Stimulated activated effector memory CD8-positive, alpha-beta T cell treated with anti-CD3 and anti-CD28 coated beads, Interleukin-12 subunit alpha, Interleukin-12 subunit beta, amount 100 ng/mL, for 72 hours (primary cell): ENCODE measurements around the gene REEP3.
A peak's percentile ranks its signal among the peaks of the same experiment; 100 is the strongest.
"Not testable (repeated sequence)": the region's sequence is repeated elsewhere in the genome, so short reads cannot be mapped to it uniquely, and the experiment has no call there.

Experiments
- ATAC-seq: fragments of 150-1000 bp; cut with Tn5 transposase; 2 replicates; pipeline ENCODE4 v1.10.0; 2021
- DNase-seq, 2 donors: peaks; one replicate each; pipeline ENCODE4 v3.0.0; 2021 to 2022; ENCODE audit warnings: low spot score in 2 of 2
- H3K27ac Mint-ChIP-seq: one replicate; pipeline ENCODE4 v1.8.0; 2022; ENCODE audit warnings: mild to moderate bottlenecking, mixed read lengths
- H3K36me3 Mint-ChIP-seq: one replicate; pipeline ENCODE4 v1.8.0; 2022; ENCODE audit warnings: mild to moderate bottlenecking, mixed read lengths
- H3K4me1 Mint-ChIP-seq: one replicate; pipeline ENCODE4 v1.8.0; 2022; ENCODE audit warnings: mixed read lengths
- H3K4me3 Mint-ChIP-seq: one replicate; pipeline ENCODE4 v1.8.0; 2022; ENCODE audit warnings: mild to moderate bottlenecking, mixed read lengths
- H3K9me3 Mint-ChIP-seq: one replicate; pipeline ENCODE4 v1.8.0; 2022; ENCODE audit warnings: mixed read lengths

Gene REEP3

DNA sequence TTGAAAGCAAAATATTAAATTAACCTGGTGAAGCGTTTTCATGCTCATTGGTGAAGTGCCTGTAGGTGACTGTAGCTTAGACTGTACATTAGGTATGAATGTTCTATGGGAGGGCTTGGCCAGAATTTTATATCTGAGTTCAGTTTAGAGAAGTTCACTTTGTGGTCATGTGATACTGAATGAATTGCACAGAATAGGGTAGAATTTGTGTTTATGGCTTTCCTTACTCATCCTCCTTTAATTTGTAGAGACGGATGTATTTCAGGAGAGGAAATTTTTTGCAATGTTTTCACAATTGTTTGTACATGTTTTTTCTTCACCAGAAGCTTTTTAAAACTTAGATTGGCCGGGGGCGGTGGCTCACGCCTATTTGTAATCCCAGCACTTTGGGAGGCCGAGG, 32.3 kb downstream of the REEP3 start:
- Mint-ChIP-seq H3K4me3 (no peak overlapping the region), H3K4me1 (peaks cover 32% of the 10 kb centered on the region), H3K27ac (peak overlapping the region; percentile 69), H3K36me3 (no peaks in the 10 kb centered on the region), H3K9me3 (no peaks in the 10 kb centered on the region)
- DNase-seq (no peak), ATAC-seq (no peak)

DNA sequence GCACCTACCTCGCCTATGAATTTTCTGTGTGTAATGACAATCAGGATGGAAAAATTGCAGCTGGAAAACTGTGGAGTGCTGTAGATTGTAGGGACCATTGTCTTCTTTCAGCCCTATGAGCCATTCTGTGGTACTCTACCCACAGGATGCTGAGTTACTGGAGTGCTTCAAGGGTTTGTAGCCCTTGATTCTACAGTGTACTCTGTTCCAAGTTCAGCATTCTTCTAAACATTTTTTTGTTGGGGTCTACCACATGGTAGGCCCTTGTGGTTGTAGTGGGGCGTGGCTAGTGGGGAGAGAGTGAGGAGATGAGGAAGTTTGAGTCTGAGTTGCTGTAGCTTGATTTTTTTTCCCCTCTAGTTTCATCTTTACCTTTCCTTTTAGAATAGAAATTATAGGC, 33.5 kb downstream of the REEP3 start:
- Mint-ChIP-seq H3K4me1 (peaks cover 27% of the 10 kb centered on the region), H3K27ac (peak overlapping the region; percentile 64), H3K36me3 (no peaks in the 10 kb centered on the region), H3K9me3 (no peaks in the 10 kb centered on the region), H3K4me3 (no peak overlapping the region)
- ATAC-seq: peak; percentile 93
- DNase-seq: peak in 1 of 2 donors; percentile 60

DNA sequence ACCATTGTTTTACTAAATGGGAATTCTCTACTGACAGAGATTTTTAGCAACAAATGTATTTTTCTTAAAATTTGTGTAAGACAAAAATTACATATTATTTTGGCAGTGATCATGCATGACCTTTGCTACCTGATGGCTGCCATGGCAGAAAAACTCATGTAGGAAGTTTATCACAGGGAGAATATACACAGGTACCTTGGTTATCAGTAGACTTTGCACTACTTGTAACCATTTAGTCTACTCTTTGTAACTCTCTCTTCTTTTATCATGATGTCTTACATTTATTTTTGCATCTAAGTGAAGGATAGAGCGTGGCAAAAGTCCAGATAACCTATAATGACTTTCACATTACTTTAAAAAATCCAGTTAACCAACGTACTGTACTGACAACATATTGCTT, 34.1 kb downstream of the REEP3 start:
- no peaks in the 10 kb centered on the region for H3K9me3 Mint-ChIP-seq
- H3K4me1 Mint-ChIP-seq: peaks cover 26% of the 10 kb centered on the region
- no peak for ATAC-seq
- no peak for DNase-seq
- H3K36me3 Mint-ChIP-seq: no peaks in the 10 kb centered on the region
- H3K27ac Mint-ChIP-seq: no peak overlapping the region
- H3K4me3 Mint-ChIP-seq: no peak overlapping the region

DNA sequence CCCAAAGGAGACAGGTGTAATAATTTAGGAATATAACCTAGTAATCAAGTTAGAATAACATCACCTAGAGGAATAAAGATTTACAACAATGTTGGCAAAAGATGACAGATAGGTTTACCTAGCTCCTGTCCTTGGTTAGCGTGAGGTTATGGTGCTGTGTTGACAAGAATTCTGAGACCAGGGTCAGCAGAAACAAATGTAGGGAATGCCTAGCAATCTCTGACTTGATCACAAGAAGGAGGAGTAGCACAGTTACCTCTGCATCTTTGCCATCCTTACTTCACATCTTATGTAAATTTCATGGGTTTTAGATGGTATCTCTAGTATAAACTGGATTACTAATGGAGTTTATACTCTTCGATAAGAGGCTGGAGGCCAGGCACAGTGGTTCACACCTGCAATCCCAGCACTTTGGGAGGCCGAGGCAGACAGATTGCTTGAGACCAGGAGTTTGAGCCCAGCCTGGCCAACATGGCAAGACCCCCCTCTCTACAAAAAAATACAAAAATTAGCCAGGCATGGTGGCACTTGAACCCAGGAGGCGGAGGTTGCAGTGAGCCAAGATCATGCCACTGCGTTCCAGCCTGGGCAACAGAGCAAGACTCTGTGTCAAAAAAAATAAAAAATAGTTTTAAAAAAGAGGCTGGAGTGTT, 37.1 kb downstream of the REEP3 start:
- no peak overlapping the region for H3K4me3 Mint-ChIP-seq
- no peak overlapping the region for H3K27ac Mint-ChIP-seq
- H3K9me3 Mint-ChIP-seq: no peaks in the 10 kb centered on the region
- ATAC-seq (no peak), DNase-seq (no peak)
- H3K36me3 Mint-ChIP-seq: no peaks in the 10 kb centered on the region
- H3K4me1 Mint-ChIP-seq: peaks cover 20% of the 10 kb centered on the region

DNA sequence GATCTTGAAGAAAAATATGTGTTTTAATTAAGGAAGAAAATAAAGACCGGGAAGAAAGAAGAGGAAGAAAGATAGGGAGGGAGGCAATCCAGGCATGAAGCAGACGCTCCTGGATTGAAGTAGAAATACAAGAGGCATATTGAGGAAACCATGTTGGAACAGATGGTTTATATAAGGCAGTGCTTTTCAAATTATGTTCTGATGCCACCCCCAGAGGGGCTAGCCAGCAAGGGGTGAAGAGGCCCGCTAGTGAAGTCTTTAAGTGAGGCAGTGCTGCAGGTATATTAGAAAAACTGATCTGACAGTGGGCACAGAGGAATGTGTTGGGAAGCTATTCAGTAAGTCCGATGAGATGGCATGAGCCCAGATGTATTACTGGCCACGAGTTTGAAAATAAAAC, 40.1 kb downstream of the REEP3 start:
- Mint-ChIP-seq H3K4me3 (no peak overlapping the region), H3K4me1 (peaks cover 9% of the 10 kb centered on the region), H3K36me3 (no peaks in the 10 kb centered on the region), H3K27ac (no peak overlapping the region), H3K9me3 (no peaks in the 10 kb centered on the region)
- DNase-seq (no peak), ATAC-seq (no peak)

DNA sequence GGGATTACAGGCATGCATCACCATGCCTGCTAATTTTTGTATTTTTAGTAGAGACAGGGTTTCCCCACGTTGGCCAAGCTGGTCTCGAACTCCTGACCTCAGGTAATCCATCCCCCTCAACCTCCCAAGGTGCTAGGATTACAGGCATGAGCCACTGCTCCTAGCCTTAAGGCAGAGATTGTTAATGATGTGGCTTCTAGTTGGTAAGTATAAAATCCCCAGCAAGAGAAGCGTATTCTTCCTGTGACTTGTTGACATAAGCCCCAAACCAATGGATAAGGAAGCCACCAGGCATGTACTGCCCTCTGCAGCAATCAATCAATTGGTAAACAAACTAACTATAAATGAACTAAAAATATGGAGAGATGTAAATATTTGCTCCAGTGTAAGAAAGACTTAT, 41.2 kb downstream of the REEP3 start:
- no peak overlapping the region for H3K27ac Mint-ChIP-seq
- peaks cover under 1% of the 10 kb centered on the region for H3K36me3 Mint-ChIP-seq
- H3K4me3 Mint-ChIP-seq: no peak overlapping the region
- no peaks in the 10 kb centered on the region for H3K9me3 Mint-ChIP-seq
- H3K4me1 Mint-ChIP-seq: peaks cover 9% of the 10 kb centered on the region
- ATAC-seq: no peak
- DNase-seq: no peak

DNA sequence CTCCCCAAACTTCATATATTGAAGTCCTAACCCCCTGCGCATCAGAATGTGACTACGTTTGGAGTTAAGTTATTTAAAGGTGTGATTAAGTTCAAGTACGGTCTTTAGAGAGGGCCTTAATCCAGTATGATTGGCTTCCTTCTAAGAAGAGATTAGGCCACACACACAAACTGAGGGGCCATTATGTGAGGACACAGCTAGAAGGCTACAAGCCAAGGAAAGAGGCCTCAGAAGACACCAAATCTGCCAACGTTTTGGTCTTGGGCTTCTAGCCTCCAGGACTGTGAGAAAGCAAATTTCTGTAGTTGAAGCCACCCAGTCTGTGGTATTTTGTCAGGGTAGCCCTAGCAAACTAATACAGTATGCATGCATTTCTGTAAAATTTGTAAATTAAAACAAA, 41.7 kb downstream of the REEP3 start:
- peaks cover 5% of the 10 kb centered on the region for H3K36me3 Mint-ChIP-seq
- DNase-seq (no peak), ATAC-seq (no peak)
- no peaks in the 10 kb centered on the region for H3K9me3 Mint-ChIP-seq
- H3K4me1 Mint-ChIP-seq: peaks cover 9% of the 10 kb centered on the region
- H3K4me3 Mint-ChIP-seq: no peak overlapping the region
- H3K27ac Mint-ChIP-seq: no peak overlapping the region

DNA sequence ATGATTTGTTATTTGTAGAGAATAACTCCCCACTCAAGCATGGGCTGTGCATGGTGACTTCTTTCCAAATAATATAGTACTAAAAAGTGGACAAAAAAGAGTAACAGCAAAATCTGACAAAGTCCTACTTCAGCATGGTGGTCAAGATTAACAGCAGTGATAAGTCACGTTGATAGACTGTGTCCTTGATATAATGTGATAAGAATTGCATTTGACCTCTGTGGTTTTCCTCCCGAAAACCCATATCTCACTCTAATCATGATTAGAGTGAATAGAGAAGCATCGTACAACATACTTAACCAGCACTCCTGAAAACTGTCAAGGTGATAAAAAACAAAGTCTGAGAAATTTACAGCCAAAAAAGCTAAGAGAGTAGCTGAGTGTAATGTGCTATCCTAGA, 42.4 kb downstream of the REEP3 start:
- Mint-ChIP-seq H3K4me3 (no peak overlapping the region), H3K9me3 (no peaks in the 10 kb centered on the region), H3K36me3 (peaks cover 6% of the 10 kb centered on the region), H3K27ac (no peak overlapping the region), H3K4me1 (peaks cover 9% of the 10 kb centered on the region)
- DNase-seq (no peak), ATAC-seq (no peak)

DNA sequence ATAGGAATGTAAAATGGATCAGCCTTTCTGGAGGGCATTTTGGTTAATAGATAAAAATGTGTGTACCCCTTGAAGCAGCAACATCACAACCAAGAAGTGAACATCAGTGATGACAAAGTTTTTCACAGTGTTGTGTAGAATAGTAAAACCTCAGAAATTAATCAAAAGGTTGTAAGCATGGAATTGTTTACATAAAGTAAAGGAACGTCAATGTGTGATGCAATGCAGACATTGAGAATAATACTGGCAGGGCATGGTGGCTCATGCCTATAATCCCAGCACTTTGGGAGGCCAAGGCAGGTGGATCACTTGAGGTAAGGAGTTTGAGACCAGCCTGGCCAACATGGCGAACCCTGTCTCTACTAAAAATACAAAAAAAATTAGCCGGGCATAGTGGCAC, 43.5 kb downstream of the REEP3 start:
- H3K36me3 Mint-ChIP-seq, DNase-seq, H3K9me3 Mint-ChIP-seq, H3K4me1 Mint-ChIP-seq, ATAC-seq, H3K4me3 Mint-ChIP-seq, H3K27ac Mint-ChIP-seq: not testable (repeated sequence)

DNA sequence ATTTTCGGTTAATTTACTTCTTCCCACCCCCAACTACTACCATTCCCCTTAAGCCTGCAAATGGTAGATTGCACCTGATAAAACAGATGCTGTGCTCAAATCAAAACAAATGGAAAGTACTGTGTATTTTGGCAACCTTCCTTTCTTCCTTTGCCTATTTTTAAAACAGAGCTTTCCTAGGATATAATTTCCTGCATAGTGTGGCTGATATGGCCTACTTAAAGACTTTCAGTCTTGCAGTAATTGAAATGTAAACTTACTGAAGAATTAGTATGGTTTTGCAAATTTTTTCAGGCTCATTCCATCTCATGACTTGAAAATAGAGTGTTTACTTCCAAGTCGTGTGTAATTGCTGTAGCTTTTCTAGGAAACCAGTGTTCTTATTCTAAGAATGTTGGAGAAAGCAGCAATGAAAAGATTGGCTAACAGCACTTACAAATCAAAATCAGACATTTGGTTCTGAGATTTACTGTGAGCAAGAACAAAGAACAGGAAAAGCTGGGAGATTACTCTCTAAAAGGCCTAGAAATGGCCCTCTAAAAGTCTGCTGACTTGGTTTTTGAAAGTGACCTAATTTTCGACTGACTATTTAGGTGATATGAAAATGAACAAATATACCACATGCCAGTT, 52.0 kb downstream of the REEP3 start:
- peak; percentile 87 for ATAC-seq
- H3K9me3 Mint-ChIP-seq: no peaks in the 10 kb centered on the region
- H3K4me3 Mint-ChIP-seq: no peak overlapping the region
- peak overlapping the region; percentile 17 for H3K27ac Mint-ChIP-seq
- no peak for DNase-seq
- peaks cover 6% of the 10 kb centered on the region for H3K4me1 Mint-ChIP-seq
- H3K36me3 Mint-ChIP-seq: no peaks in the 10 kb centered on the region

DNA sequence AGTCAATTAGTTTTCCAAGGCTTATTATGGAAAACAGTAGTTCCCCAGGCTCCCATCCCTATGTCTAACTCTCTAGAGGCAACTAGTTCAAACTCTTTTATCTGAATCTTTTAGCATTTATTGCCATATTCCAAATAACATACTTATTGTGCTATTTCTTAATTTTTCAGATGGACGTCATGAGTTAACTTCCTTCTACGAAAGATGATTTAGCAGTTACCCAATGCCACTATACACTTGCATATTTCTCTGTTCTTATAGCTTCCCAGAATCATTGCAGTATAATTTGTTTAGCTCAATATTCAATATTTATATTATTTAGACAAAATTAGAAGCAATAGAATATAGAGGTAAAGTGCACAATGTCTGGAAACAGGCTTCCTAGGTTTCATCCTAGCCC, 52.8 kb downstream of the REEP3 start:
- Mint-ChIP-seq H3K4me1 (peaks cover 6% of the 10 kb centered on the region), H3K36me3 (no peaks in the 10 kb centered on the region), H3K27ac (no peak overlapping the region), H3K4me3 (no peak overlapping the region), H3K9me3 (no peaks in the 10 kb centered on the region)
- DNase-seq (no peak), ATAC-seq (no peak)

DNA sequence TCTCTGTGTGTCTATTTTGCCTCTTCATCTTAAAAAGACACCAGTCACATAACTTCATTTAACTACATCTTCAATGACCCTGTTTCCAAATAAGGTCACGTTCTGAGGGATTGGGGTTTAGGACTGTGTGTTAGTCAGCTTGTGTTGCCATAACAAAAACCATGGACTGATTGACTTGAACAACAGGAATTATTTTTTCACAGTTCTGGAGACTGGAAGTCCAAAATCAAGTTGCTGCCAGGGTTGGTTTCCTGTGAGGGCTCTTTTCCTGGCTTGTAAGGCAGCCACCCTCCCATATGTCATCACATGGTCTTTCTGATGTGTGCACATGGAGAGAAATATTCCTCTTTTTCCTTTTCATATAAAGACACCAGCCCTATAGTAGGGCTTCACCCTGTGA, 55.3 kb downstream of the REEP3 start:
- no peak for ATAC-seq
- no peak for DNase-seq
- H3K27ac Mint-ChIP-seq: no peak overlapping the region
- H3K4me3 Mint-ChIP-seq: no peak overlapping the region
- no peaks in the 10 kb centered on the region for H3K9me3 Mint-ChIP-seq
- H3K4me1 Mint-ChIP-seq: peaks cover 6% of the 10 kb centered on the region
- no peaks in the 10 kb centered on the region for H3K36me3 Mint-ChIP-seq

DNA sequence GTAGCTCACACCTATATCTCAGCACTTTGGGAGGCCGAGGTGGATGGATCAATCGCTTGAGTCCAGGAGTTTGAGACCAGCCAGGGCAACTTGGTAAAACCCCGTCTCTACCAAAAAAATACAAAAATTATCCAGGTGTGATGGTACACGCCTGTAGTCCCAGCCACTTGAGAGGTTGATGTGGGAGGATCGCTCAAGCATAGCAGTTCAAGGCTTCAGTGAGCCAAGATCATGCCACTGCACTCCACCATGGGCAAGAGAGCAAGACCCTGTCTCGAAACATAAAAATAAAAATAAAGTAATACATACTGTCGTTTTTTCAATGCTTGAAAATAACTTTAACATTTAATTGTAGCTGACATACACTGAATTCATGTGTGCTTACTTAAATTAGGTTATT, 57.3 kb downstream of the REEP3 start:
- Mint-ChIP-seq H3K9me3 (no peaks in the 10 kb centered on the region), H3K4me1 (peaks cover 5% of the 10 kb centered on the region), H3K4me3 (no peak overlapping the region), H3K27ac (no peak overlapping the region), H3K36me3 (no peaks in the 10 kb centered on the region)
- DNase-seq: no peak
- no peak for ATAC-seq

DNA sequence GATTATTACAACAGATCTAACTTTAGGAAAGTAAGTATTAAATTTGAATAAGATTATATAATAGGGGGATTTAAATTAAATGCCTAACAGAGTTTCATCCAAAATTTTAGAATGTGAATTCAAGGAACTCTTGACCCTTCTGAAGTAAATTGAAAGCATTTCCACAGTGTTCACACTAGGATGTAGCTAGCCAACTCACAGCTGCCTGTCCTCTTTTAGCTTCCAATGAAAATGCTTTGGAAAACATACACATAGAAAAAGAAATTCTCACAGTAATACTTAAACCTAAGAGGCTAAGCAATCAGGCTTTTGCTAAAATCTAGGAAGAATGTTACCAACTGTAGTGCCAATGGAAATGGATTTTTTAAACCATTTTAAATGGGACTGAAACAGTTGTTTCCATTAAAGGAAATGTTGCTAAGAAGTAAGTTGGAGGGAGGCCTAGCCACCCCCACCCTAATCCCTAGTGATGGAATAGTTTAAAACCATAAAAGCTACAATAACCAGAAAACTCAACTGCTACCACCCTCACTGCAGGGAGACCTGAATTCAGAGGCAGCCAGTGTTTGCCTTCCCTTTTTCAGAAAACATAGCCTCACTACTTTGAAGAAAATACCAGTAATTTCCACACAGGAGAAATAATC, 58.3 kb downstream of the REEP3 start:
- DNase-seq (no peak), ATAC-seq (no peak)
- H3K27ac Mint-ChIP-seq: no peak overlapping the region
- H3K4me3 Mint-ChIP-seq: no peak overlapping the region
- no peaks in the 10 kb centered on the region for H3K36me3 Mint-ChIP-seq
- peaks cover 5% of the 10 kb centered on the region for H3K4me1 Mint-ChIP-seq
- no peaks in the 10 kb centered on the region for H3K9me3 Mint-ChIP-seq

DNA sequence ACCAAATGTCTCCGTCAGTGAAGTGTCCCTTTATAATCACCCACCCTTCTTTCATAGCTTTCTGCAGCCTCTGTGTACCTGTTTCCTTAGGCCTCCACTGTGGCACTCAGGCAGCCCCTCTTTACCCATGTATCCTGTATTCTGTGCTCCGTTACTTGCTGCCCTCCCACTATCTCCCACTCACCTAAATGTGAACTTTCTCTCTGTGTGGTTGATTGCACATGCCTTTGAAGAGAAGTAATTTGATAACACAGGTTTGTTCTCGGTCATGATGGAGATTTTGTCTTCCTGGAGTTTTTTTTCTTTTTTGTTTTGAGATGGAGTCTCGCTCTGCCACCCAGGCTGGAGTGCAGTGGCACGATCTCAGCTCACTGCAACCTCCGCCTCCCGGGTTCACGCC, 61.5 kb downstream of the REEP3 start:
- peaks cover 5% of the 10 kb centered on the region for H3K4me1 Mint-ChIP-seq
- H3K27ac Mint-ChIP-seq: no peak overlapping the region
- no peak overlapping the region for H3K4me3 Mint-ChIP-seq
- no peaks in the 10 kb centered on the region for H3K9me3 Mint-ChIP-seq
- no peak for DNase-seq
- no peaks in the 10 kb centered on the region for H3K36me3 Mint-ChIP-seq
- ATAC-seq: no peak

DNA sequence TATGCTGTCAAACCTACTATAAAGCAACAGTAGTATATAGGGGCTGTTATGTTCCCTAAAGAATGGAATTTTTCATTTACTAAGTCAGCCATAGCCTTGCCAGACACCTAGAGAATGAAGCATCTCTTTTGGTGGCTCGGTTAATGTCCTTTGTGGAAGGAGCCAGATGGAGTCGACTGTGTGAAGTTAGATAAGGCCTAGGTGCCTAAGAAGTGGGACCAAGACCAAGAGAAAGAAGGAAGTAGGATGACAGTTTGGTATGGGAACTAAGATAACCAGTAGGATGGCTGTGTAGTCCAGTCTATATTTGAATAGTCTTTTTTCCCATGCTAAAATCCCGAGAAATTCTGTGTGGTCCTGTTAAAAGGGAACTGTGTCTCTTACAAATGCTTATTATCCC, 62.2 kb downstream of the REEP3 start:
- Mint-ChIP-seq H3K36me3 (no peaks in the 10 kb centered on the region), H3K4me1 (peaks cover 5% of the 10 kb centered on the region), H3K27ac (no peak overlapping the region), H3K4me3 (no peak overlapping the region), H3K9me3 (no peaks in the 10 kb centered on the region)
- DNase-seq: no peak
- ATAC-seq: no peak
